Astrocyte (in vitro differentiated cells and primary cell): ENCODE measurements around the gene PLAAT2. TPM values are rescaled to one million over a fixed set of nuclear protein-coding genes. Genes with fewer than 3 reads are reported as not detected.
"Not testable (repeated sequence)": the region's sequence is repeated elsewhere in the genome, so short reads cannot be mapped to it uniquely, and the experiment has no call there.

Experiments used
- DNase-seq: peaks from one replicate; pipeline ENCODE4 v3.0.0-alpha.2; 2010; ENCODE audit warnings: low read depth
- FAIRE-seq: peaks from 2 replicates; lab custom pipeline; 2011; peaks lifted over from hg19 to GRCh38; lab: Jason Lieb, UNC
- H2AFZ ChIP-seq: 2 replicates; pipeline ENCODE4 v1.6.0; 2012; ENCODE audit warnings: low read depth, low read length, inconsistent platforms
- H3K27ac ChIP-seq: 2 replicates; pipeline ENCODE4 v1.5.1; 2011; ENCODE audit warnings: low read depth, low read length, inconsistent platforms
- H3K27me3 ChIP-seq: 2 replicates; pipeline ENCODE4 v1.6.0; 2011; ENCODE audit warnings: low read length, inconsistent platforms; ENCODE audit not compliant: insufficient read depth
- H3K36me3 ChIP-seq: 2 replicates; pipeline ENCODE4 v1.5.1; 2011; ENCODE audit warnings: low read length, inconsistent platforms; ENCODE audit not compliant: insufficient read depth
- H3K4me1 ChIP-seq: 2 replicates; pipeline ENCODE4 v1.5.1; 2011; ENCODE audit warnings: low read length, inconsistent platforms; ENCODE audit not compliant: insufficient read depth
- H3K4me2 ChIP-seq: 2 replicates; pipeline ENCODE4 v1.6.0; 2012; ENCODE audit warnings: low read length, inconsistent platforms
- H3K4me3 ChIP-seq: 2 replicates; pipeline ENCODE4 v1.5.1; 2011; ENCODE audit warnings: low read depth, mild to moderate bottlenecking, low read length, inconsistent platforms; ENCODE audit not compliant: insufficient read depth
- H3K79me2 ChIP-seq: 2 replicates; pipeline ENCODE4 v1.6.0; 2012; ENCODE audit warnings: mild to moderate bottlenecking, low read length, inconsistent platforms; ENCODE audit not compliant: insufficient read depth
- H3K9ac ChIP-seq: 2 replicates; pipeline ENCODE4 v1.6.0; 2012; ENCODE audit warnings: mild to moderate bottlenecking, low read length, inconsistent platforms
- H3K9me3 ChIP-seq: 2 replicates; pipeline ENCODE4 v1.5.1; 2012; ENCODE audit warnings: low read depth, mild to moderate bottlenecking, low read length, inconsistent platforms; ENCODE audit not compliant: insufficient read depth
- H4K20me1 ChIP-seq: 2 replicates; pipeline ENCODE4 v1.6.0; 2012; ENCODE audit warnings: low read length, inconsistent platforms; ENCODE audit not compliant: insufficient read depth
- H3K27ac Mint-ChIP-seq: one replicate; pipeline ENCODE4 v1.8.0; 2021; ENCODE audit warnings: mild to moderate bottlenecking, mixed read lengths; ENCODE audit not compliant: unreplicated experiment
- H3K27me3 Mint-ChIP-seq: one replicate; pipeline ENCODE4 v1.8.0; 2021; ENCODE audit warnings: low read depth, mixed read lengths; ENCODE audit not compliant: unreplicated experiment
- H3K36me3 Mint-ChIP-seq: one replicate; pipeline ENCODE4 v1.8.0; 2021; ENCODE audit warnings: low read depth, mixed read lengths; ENCODE audit not compliant: unreplicated experiment
- H3K4me1 Mint-ChIP-seq: one replicate; pipeline ENCODE4 v1.8.0; 2021; ENCODE audit warnings: low read depth, mixed read lengths; ENCODE audit not compliant: unreplicated experiment
- H3K4me3 Mint-ChIP-seq: one replicate; pipeline ENCODE4 v1.8.0; 2021; ENCODE audit warnings: mild to moderate bottlenecking, moderate library complexity, mixed read lengths; ENCODE audit not compliant: unreplicated experiment
- H3K9me3 Mint-ChIP-seq: one replicate; pipeline ENCODE4 v1.8.0; 2021; ENCODE audit warnings: mild to moderate bottlenecking, mixed read lengths; ENCODE audit not compliant: unreplicated experiment
- EZH2 ChIP-seq: IDR thresholded peaks from 2 replicates; pipeline ENCODE4 v1.6.1; 2012; ENCODE audit warnings: mild to moderate bottlenecking, low read length, inconsistent platforms; ENCODE audit not compliant: insufficient read depth
- total RNA-seq: library from RNA; stranded (reverse); gene quantifications from 2 replicates; pipeline ENCODE4 v1.2.1, GENCODE V29; 2021
- TF ChIP-seq, protein P1 (sequence below): IDR thresholded peaks from 2 replicates; pipeline ENCODE4 v1.5.1; 2011; ENCODE audit warnings: low read depth, mild to moderate bottlenecking, inconsistent platforms, low read length, moderate library complexity; ENCODE audit not compliant: insufficient read depth

The PLAAT2 gene
- total RNA-seq, 1 donor from 2014 or later = 0.52 TPM

DNA sequence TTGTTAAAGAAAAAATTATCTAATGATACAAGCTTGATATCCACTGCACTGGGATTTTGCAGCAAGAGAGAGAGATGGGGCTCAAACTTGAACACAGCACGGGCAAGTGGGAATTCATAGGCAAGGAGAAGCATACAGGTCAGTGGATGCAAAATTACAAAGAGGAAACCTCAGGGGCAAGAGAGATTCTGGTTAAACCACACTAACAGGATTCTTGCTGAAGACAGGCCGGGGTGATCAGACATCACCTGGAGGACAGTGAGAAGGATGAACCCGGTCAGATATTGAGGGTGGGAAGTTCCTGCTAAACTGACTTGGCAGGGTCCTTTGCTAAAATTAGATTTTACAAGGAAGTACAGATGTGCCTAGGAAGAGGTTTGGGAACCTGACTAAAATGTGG, 29.1 kb downstream of the PLAAT2 start:
- peaks cover 34% of the 10 kb centered on the region for H3K4me1 ChIP-seq

DNA sequence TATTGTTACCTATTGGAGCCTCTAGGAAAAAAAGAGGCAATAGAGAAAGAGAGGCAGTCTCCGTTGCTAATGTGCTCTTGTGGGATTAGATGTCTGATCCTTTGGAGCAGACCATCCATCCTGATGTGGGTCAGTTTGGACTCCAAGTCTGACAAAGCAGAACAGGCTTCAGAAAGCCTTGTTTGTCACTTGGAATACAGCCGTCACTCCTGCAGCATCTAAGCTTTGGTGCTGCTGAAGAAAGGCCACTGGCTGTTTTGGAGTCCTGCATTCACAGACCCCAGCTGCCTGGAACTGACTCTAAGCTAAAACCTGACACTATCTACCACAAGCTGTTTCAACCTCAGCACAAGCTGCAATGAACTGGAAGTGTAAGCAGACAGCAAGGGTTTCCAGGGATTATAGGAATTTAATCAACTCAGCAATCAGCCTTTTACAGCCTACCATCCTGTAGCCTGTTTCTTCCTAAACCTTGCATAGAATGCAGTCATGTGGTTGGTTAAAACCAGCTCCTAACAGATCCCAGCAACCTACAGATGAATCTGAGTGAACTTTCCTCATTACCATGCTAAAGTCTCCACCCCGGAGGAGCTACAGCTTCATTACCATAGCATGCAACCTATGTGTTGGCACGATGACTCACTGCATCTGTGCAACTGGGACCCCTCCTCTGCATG, 30.2 kb downstream of the PLAAT2 start:
- H3K36me3 ChIP-seq = no peaks in the 10 kb centered on the region
- H4K20me1 ChIP-seq = no peaks in the 10 kb centered on the region
- H3K9me3 ChIP-seq = no peaks in the 10 kb centered on the region
- H3K27me3 ChIP-seq = no peaks in the 10 kb centered on the region
- no peaks in the 10 kb centered on the region for H3K9me3 Mint-ChIP-seq
- H3K4me3 ChIP-seq = no peak overlapping the region
- H3K4me1 Mint-ChIP-seq = peaks cover 27% of the 10 kb centered on the region
- no peak for FAIRE-seq
- no peaks in the 10 kb centered on the region for H3K79me2 ChIP-seq
- H3K27ac ChIP-seq = no peak overlapping the region
- H3K4me3 Mint-ChIP-seq = no peak overlapping the region
- H3K4me1 ChIP-seq = peaks cover 34% of the 10 kb centered on the region
- H3K27me3 Mint-ChIP-seq = peaks cover 3% of the 10 kb centered on the region
- peak; percentile 53 for DNase-seq
- H3K4me2 ChIP-seq = peak overlapping the region; percentile 16
- no peak overlapping the region for H3K27ac Mint-ChIP-seq
- H2AFZ ChIP-seq = no peak overlapping the region
- TF ChIP-seq EZH2 = no peak
- TF ChIP-seq, protein P1, sequence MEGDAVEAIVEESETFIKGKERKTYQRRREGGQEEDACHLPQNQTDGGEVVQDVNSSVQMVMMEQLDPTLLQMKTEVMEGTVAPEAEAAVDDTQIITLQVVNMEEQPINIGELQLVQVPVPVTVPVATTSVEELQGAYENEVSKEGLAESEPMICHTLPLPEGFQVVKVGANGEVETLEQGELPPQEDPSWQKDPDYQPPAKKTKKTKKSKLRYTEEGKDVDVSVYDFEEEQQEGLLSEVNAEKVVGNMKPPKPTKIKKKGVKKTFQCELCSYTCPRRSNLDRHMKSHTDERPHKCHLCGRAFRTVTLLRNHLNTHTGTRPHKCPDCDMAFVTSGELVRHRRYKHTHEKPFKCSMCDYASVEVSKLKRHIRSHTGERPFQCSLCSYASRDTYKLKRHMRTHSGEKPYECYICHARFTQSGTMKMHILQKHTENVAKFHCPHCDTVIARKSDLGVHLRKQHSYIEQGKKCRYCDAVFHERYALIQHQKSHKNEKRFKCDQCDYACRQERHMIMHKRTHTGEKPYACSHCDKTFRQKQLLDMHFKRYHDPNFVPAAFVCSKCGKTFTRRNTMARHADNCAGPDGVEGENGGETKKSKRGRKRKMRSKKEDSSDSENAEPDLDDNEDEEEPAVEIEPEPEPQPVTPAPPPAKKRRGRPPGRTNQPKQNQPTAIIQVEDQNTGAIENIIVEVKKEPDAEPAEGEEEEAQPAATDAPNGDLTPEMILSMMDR = no peak
- H3K9ac ChIP-seq = no peak overlapping the region
- no peaks in the 10 kb centered on the region for H3K36me3 Mint-ChIP-seq

More for the DNA sequence above, 29.1 kb downstream of the PLAAT2 start:
- Histone ChIP-seq H3K27ac (no peak overlapping the region), H3K79me2 (no peaks in the 10 kb centered on the region), H3K36me3 (no peaks in the 10 kb centered on the region), H3K4me3 (no peak overlapping the region), H3K9me3 (no peaks in the 10 kb centered on the region), H4K20me1 (no peaks in the 10 kb centered on the region), H3K4me2 (no peak overlapping the region), H3K27me3 (no peaks in the 10 kb centered on the region), H3K9ac (no peak overlapping the region), H2AFZ (no peak overlapping the region)
- Mint-ChIP-seq H3K27ac (no peak overlapping the region), H3K36me3 (no peaks in the 10 kb centered on the region), H3K4me1 (peaks cover 26% of the 10 kb centered on the region), H3K27me3 (peaks cover 4% of the 10 kb centered on the region), H3K4me3 (no peak overlapping the region), H3K9me3 (no peaks in the 10 kb centered on the region)
- FAIRE-seq = no peak
- TF ChIP-seq, protein P1 = no peak
- TF ChIP-seq EZH2 = no peak
- no peak for DNase-seq

DNA sequence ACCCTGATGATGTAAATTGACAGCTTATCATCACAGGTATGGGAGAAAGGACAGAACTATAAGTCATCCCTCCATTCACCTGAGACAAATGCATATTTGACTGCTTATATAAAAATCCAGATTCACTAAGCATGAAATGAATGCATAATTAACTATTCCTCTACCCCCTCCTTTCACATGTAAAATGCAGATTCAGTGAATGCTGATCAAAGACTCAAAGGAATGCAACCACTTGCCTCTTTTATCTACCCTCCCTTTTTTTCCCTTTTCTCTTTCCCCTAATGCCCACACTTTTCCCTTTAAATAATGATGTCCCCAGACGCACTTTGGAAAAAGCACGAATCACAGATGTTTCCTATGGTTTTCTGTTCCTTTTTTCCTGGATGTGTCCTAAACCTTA, 31.1 kb downstream of the PLAAT2 start:
- Mint-ChIP-seq H3K4me3 (no peak overlapping the region), H3K9me3 (no peaks in the 10 kb centered on the region), H3K27me3 (peaks cover 3% of the 10 kb centered on the region), H3K36me3 (no peaks in the 10 kb centered on the region), H3K27ac (no peak overlapping the region), H3K4me1 (peaks cover 26% of the 10 kb centered on the region)
- peaks cover 31% of the 10 kb centered on the region for H3K4me1 ChIP-seq
- H3K9ac ChIP-seq = no peak overlapping the region
- H3K4me3 ChIP-seq = no peak overlapping the region
- no peaks in the 10 kb centered on the region for H4K20me1 ChIP-seq
- no peaks in the 10 kb centered on the region for H3K36me3 ChIP-seq
- no peak overlapping the region for H3K27ac ChIP-seq
- peak overlapping the region; percentile 64 for H3K4me2 ChIP-seq
- TF ChIP-seq, protein P1 = no peak
- no peak for TF ChIP-seq EZH2
- no peaks in the 10 kb centered on the region for H3K9me3 ChIP-seq
- H3K27me3 ChIP-seq = no peaks in the 10 kb centered on the region
- H2AFZ ChIP-seq = no peak overlapping the region
- no peaks in the 10 kb centered on the region for H3K79me2 ChIP-seq
- DNase-seq (peak; percentile 30), FAIRE-seq (no peak)

DNA sequence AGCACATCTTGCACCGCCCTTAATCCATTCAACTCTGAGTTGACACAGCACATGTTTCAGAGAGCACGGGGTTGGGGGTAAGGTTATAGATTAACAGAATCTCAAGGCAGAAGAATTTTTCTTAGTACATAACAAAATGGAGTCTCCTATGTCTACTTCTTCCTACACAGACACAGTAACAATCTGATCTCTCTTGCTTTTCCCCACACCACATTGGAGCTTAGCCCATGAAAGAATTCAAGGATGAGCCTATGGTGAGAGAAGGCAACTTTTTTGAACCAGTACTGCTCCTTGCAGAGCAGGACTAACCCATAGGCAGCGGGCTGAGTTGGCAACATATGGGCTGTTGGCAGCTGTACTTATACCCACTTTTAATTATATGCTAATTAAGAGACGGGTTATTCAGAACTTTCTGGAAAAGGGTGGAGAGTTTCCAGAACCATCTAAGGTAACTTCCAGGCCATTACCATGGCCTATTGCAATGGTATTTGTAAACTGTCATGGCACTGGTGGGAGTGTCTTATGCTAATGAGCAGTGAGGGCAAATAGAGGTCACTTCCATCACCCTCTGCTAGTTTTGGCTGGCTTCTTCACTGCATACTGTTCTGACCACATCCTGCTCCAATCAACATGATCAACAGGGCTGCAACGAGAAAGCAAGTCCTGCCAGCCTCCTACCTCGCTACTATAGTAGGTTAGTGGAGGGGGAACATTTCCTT, 31.9 kb downstream of the PLAAT2 start:
- H3K36me3 ChIP-seq, FAIRE-seq, H3K9ac ChIP-seq, H3K79me2 ChIP-seq, H3K4me3 ChIP-seq, H3K27me3 Mint-ChIP-seq, H3K36me3 Mint-ChIP-seq, H3K9me3 Mint-ChIP-seq, H3K27me3 ChIP-seq, H4K20me1 ChIP-seq, H2AFZ ChIP-seq, H3K9me3 ChIP-seq, H3K4me3 Mint-ChIP-seq: not testable (repeated sequence)
- H3K27ac ChIP-seq = peak overlapping the region; percentile 16
- Mint-ChIP-seq H3K4me1 (peaks cover 21% of the 10 kb centered on the region), H3K27ac (peak overlapping the region; percentile 68)
- peak overlapping the region; percentile 64 for H3K4me2 ChIP-seq
- peak; percentile 97 for DNase-seq
- H3K4me1 ChIP-seq = peaks cover 24% of the 10 kb centered on the region
